K562 (cell line): ENCODE data around the gene TRAPPC2B. TPM values are rescaled to one million over a fixed set of nuclear protein-coding genes. Genes with fewer than 3 reads are reported as not detected.
A peak's percentile ranks its signal among the peaks of the same experiment; 100 is the strongest.

Experiments used
- EGR1 ChIP-seq: fragments of 450-650 bp; conservative IDR thresholded peaks from 2 replicates; pipeline ENCODE4 v1.6.1; 2017; ENCODE audit warnings: mild to moderate bottlenecking
- ELF1 ChIP-seq: fragments of 200-800 bp; sonication (Bioruptor generic); IDR thresholded peaks from 2 replicates; pipeline ENCODE4 v1.6.1; 2016; ENCODE audit warnings: missing genetic modification characterization, missing compliant biosample characterization
- ETV1 ChIP-seq: fragments of 450-650 bp; conservative IDR thresholded peaks from 2 replicates; pipeline ENCODE4 v1.6.1; 2016; ENCODE audit warnings: missing genetic modification characterization, control low read depth, low read depth, missing compliant biosample characterization
- ETV5 ChIP-seq: sonication (generic); formaldehyde crosslinking; IDR thresholded peaks from 2 replicates; pipeline ENCODE4 v1.4.0; 2020; ENCODE audit warnings: low read depth, mild to moderate bottlenecking, missing genetic modification reagents
- FIP1L1 ChIP-seq: fragments of 200-400 bp; formaldehyde crosslinking; IDR thresholded peaks from 2 replicates; pipeline ENCODE4 v1.6.1; 2018; ENCODE audit warnings: mild to moderate bottlenecking, low read depth, low read length; ENCODE audit not compliant: poor library complexity, severe bottlenecking
- HCFC1 ChIP-seq: IDR thresholded peaks from 2 replicates; pipeline ENCODE4 v1.6.1; 2012; ENCODE audit warnings: low read depth, low read length, improper control_type of control experiment
- MCM5 ChIP-seq: fragments of 450-650 bp; IDR thresholded peaks from 2 replicates; pipeline ENCODE4 v1.6.1; 2016; ENCODE audit warnings: low read depth
- MYNN ChIP-seq, 2 experiments: sonication (generic); formaldehyde crosslinking in 1 of 2; IDR thresholded peaks; 2 replicates each; pipeline versions ENCODE4 v1.5.0 to v1.6.1; 2016 to 2020; ENCODE audit warnings: antibody characterized with exemption in 1 of 2, missing genetic modification reagents in 1 of 2
- PCBP2 ChIP-seq: fragments of 200-400 bp; formaldehyde crosslinking; IDR thresholded peaks from 2 replicates; pipeline ENCODE4 v1.6.1; 2018; ENCODE audit warnings: low read length, low read depth, mild to moderate bottlenecking, moderate library complexity; ENCODE audit not compliant: poor library complexity, severe bottlenecking
- POLR2G ChIP-seq: fragments of 200-400 bp; formaldehyde crosslinking; IDR thresholded peaks from 2 replicates; pipeline ENCODE4 v1.6.1; 2017; ENCODE audit warnings: low read depth, mild to moderate bottlenecking, antibody characterized with exemption, low read length, moderate library complexity
- RFX7 ChIP-seq: fragments of 250-450 bp; sonication (Bioruptor Pico); IDR thresholded peaks from 2 replicates; pipeline ENCODE4 v1.5.1; 2021; ENCODE audit warnings: mild to moderate bottlenecking
- SMARCE1 ChIP-seq: fragments of 450-650 bp; IDR thresholded peaks from 2 replicates; pipeline ENCODE4 v1.7.1; 2016; ENCODE audit warnings: mild to moderate bottlenecking
- ZFPM2 ChIP-seq: fragments of 250-450 bp; sonication (Bioruptor Pico); IDR thresholded peaks from 2 replicates; pipeline ENCODE4 v1.5.1; 2022; ENCODE audit warnings: mild to moderate bottlenecking
- ZKSCAN3 ChIP-seq: fragments of 250-450 bp; sonication (Bioruptor Pico); IDR thresholded peaks from 2 replicates; pipeline ENCODE4 v1.4.0; 2020
- ZNF766 ChIP-seq: fragments of 200-800 bp; sonication (Bioruptor generic); conservative IDR thresholded peaks from 2 replicates; pipeline ENCODE4 v1.6.1; 2016; ENCODE audit warnings: missing genetic modification characterization, missing compliant biosample characterization
- ZNF785 ChIP-seq: fragments of 250-450 bp; sonication (Bioruptor Pico); IDR thresholded peaks from 2 replicates; pipeline ENCODE4 v1.4.0; 2020; ENCODE audit warnings: mild to moderate bottlenecking
- polyA plus RNA-seq, 8 experiments: library from polyadenylated mRNA; depleted of rRNA in 4 of 8; stranded (reverse) in 5 of 8; unstranded in 3 of 8; fragments of >200 nt; fragmentation: Nextera tagmentation in 2 of 8; fragmentation: Illumina TruSeq in 1 of 8; extraction: Ambion mirVana in 2 of 8; extraction: Trizol in 1 of 8; gene quantifications; 2 replicates each; pipeline versions ENCODE4 v1.2.1 to v1.2.3, GENCODE V29; 2011 to 2014; ENCODE audit warnings: inconsistent platforms in 1 of 8, missing spikeins in 1 of 8
- total RNA-seq, 7 experiments: library from RNA; depleted of rRNA in 6 of 7; stranded (reverse); fragments of >200 nt in 6 of 7; fragmentation: Illumina TruSeq in 2 of 7; extraction: Trizol in 2 of 7; gene quantifications; 2 replicates each; pipeline versions ENCODE4 v1.2.1 to v1.2.3, GENCODE V29; 2011 to 2021; ENCODE audit warnings: low replicate concordance in 1 of 7
- TF ChIP-seq, protein P1 (sequence below): fragments of 250-450 bp; sonication (Bioruptor Pico); IDR thresholded peaks from 2 replicates; pipeline ENCODE4 v1.9.0; 2021; ENCODE audit warnings: mild to moderate bottlenecking, inconsistent platforms
- TF ChIP-seq, protein P2 (sequence below), 2 experiments: fragments of 450-650 bp in 1 of 2; IDR thresholded peaks; 2 replicates each; pipeline ENCODE4 v1.6.1; 2011 to 2017; ENCODE audit warnings: low read depth in 2 of 2, antibody characterized with exemption in 1 of 2, borderline replicate concordance in 1 of 2, low read length in 1 of 2, mild to moderate bottlenecking in 1 of 2, mixed read lengths in 1 of 2; ENCODE audit not compliant: control insufficient read depth in 1 of 2
- TF ChIP-seq, protein P3 (sequence below): IDR thresholded peaks from 2 replicates; pipeline ENCODE4 v1.6.1; 2011; ENCODE audit not compliant: insufficient read length; ENCODE audit errors: extremely low read depth
- TF ChIP-seq, protein P4 (sequence below): fragments of 450-650 bp; conservative IDR thresholded peaks from 2 replicates; pipeline ENCODE4 v1.6.1; 2016; ENCODE audit warnings: missing genetic modification characterization, low read depth, mild to moderate bottlenecking, control low read depth, missing compliant biosample characterization

TRAPPC2B gene
- total and polyA plus RNA-seq, 9 of the 15 experiments (the other 6 are each of a cell fraction or from before 2014, with no cell fraction given): 2.2 to 20.4 (median 4.6) TPM

DNA sequence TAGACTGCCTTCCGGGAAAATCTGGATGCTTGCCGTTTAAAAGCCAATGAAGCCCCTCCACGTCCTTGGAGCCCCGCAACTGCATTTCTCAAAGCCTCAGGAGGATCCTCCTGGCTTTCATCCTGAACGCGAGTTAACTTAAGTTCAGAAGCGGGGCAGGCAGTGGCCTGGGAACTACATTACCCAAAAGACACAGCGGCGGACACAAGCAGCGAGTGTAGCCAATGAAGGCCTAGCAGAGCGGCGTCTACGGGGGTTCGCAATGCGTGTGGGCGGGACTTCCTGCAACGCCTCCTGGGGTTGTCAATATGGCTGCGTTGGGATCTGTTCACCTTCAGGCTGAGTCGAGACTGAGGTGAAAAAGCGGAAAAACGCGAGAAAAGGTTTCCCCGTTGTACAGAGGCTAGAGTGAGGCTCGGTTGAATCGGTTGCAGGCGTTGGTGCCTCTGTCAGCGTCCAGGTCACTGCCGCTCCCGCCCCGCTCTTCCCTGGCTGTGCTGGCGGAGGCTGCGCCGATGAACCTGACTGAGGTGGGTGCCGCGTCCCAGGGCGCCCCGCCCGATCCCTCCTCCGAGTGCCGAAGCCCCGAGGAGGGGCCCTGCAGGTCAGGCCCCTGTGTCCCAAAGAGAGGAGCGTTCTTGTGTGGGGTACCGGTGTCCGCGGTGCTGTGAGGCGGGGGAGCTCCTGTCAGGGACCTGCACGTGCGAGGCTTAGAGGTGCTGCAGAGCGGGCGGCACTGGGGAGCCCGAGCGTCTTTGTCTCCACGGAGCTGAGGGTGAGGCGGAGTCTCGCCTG, 47.7 kb downstream of the TRAPPC2B start, which contains the start of gene ZNF17 (continued):
- TF ChIP-seq, protein P1, sequence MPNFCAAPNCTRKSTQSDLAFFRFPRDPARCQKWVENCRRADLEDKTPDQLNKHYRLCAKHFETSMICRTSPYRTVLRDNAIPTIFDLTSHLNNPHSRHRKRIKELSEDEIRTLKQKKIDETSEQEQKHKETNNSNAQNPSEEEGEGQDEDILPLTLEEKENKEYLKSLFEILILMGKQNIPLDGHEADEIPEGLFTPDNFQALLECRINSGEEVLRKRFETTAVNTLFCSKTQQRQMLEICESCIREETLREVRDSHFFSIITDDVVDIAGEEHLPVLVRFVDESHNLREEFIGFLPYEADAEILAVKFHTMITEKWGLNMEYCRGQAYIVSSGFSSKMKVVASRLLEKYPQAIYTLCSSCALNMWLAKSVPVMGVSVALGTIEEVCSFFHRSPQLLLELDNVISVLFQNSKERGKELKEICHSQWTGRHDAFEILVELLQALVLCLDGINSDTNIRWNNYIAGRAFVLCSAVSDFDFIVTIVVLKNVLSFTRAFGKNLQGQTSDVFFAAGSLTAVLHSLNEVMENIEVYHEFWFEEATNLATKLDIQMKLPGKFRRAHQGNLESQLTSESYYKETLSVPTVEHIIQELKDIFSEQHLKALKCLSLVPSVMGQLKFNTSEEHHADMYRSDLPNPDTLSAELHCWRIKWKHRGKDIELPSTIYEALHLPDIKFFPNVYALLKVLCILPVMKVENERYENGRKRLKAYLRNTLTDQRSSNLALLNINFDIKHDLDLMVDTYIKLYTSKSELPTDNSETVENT (CRISPR knock-in tag): no peak
- peak; percentile 65 for TF ChIP-seq POLR2G
- peak; percentile 96 for TF ChIP-seq HCFC1
- no peak for TF ChIP-seq ETV1 (tag)
- TF ChIP-seq MYNN (IDR thresholded peaks at IDR 0.05): no peak
- no peak for TF ChIP-seq MYNN (CRISPR knock-in tag; IDR thresholded peaks at IDR 0.05)
- no peak for TF ChIP-seq ZKSCAN3 (CRISPR knock-in tag)
- 0 out of 2 replicates have a peak, but pooled peaks have one; percentile 38 for TF ChIP-seq ZNF766
- TF ChIP-seq FIP1L1: no peak
- peak; percentile 67 for TF ChIP-seq EGR1
- no peak for TF ChIP-seq RFX7 (CRISPR knock-in tag)
- TF ChIP-seq, protein P2, sequence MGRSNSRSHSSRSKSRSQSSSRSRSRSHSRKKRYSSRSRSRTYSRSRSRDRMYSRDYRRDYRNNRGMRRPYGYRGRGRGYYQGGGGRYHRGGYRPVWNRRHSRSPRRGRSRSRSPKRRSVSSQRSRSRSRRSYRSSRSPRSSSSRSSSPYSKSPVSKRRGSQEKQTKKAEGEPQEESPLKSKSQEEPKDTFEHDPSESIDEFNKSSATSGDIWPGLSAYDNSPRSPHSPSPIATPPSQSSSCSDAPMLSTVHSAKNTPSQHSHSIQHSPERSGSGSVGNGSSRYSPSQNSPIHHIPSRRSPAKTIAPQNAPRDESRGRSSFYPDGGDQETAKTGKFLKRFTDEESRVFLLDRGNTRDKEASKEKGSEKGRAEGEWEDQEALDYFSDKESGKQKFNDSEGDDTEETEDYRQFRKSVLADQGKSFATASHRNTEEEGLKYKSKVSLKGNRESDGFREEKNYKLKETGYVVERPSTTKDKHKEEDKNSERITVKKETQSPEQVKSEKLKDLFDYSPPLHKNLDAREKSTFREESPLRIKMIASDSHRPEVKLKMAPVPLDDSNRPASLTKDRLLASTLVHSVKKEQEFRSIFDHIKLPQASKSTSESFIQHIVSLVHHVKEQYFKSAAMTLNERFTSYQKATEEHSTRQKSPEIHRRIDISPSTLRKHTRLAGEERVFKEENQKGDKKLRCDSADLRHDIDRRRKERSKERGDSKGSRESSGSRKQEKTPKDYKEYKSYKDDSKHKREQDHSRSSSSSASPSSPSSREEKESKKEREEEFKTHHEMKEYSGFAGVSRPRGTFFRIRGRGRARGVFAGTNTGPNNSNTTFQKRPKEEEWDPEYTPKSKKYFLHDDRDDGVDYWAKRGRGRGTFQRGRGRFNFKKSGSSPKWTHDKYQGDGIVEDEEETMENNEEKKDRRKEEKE (IDR thresholded peaks at IDR 0.05; ENCODE audit: borderline replicate concordance in 1 of 2, control insufficient read depth in 1 of 2, low read depth in 2 of 2, low read length in 1 of 2): no peak
- TF ChIP-seq ZFPM2 (CRISPR knock-in tag): no peak
- no peak for TF ChIP-seq ZNF785 (CRISPR knock-in tag)
- TF ChIP-seq MCM5: no peak
- TF ChIP-seq ETV5 (CRISPR knock-in tag): no peak
- TF ChIP-seq, protein P3, sequence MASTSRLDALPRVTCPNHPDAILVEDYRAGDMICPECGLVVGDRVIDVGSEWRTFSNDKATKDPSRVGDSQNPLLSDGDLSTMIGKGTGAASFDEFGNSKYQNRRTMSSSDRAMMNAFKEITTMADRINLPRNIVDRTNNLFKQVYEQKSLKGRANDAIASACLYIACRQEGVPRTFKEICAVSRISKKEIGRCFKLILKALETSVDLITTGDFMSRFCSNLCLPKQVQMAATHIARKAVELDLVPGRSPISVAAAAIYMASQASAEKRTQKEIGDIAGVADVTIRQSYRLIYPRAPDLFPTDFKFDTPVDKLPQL: no peak
- no peak for TF ChIP-seq PCBP2
- 0 out of 2 replicates have a peak, but pooled peaks have one; percentile 27 for TF ChIP-seq ELF1
- no peak for TF ChIP-seq SMARCE1
- TF ChIP-seq, protein P4, sequence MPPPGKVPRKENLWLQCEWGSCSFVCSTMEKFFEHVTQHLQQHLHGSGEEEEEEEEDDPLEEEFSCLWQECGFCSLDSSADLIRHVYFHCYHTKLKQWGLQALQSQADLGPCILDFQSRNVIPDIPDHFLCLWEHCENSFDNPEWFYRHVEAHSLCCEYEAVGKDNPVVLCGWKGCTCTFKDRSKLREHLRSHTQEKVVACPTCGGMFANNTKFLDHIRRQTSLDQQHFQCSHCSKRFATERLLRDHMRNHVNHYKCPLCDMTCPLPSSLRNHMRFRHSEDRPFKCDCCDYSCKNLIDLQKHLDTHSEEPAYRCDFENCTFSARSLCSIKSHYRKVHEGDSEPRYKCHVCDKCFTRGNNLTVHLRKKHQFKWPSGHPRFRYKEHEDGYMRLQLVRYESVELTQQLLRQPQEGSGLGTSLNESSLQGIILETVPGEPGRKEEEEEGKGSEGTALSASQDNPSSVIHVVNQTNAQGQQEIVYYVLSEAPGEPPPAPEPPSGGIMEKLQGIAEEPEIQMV (tag): no peak
